Gastrocnemius medialis (tissue), 4 donors: Measurements from ENCODE around the gene CDH4. TPM values are rescaled to one million over a fixed set of nuclear protein-coding genes. Genes with fewer than 3 reads are reported as not detected.

Experiments used
- ATAC-seq, 2 donors: fragments of 150-250 bp; one replicate each; pipeline ENCODE4 v1.9.1; 2016
- DNase-seq, 2 donors: peaks; one replicate each; pipeline ENCODE4 v3.0.0-alpha.2; 2019
- H3K27ac ChIP-seq, 4 donors: fragments of 200-600 bp; sonication (generic); 1 replicate in 1 of 4; 2 replicates in 3 of 4; pipeline ENCODE4 v1.5.1; 2016 to 2018; ENCODE audit warnings: mild to moderate bottlenecking in 2 of 4, moderate library complexity in 1 of 4
- H3K27me3 ChIP-seq, 3 donors: fragments of 200-600 bp; sonication (generic) in 2 of 3; 1 replicate in 1 of 3; 2 replicates in 2 of 3; pipeline versions ENCODE4 v1.5.1 to v1.6.0; 2016 to 2019; ENCODE audit warnings: mild to moderate bottlenecking in 1 of 3, moderate library complexity in 1 of 3
- H3K36me3 ChIP-seq, 2 donors: fragments of 200-600 bp; sonication (generic) in 1 of 2; one replicate each; pipeline ENCODE4 v1.5.1; 2017 to 2018
- H3K4me1 ChIP-seq, 2 donors: fragments of 200-600 bp; sonication (generic) in 1 of 2; one replicate each; pipeline ENCODE4 v1.5.1; 2016 to 2017; ENCODE audit warnings: mild to moderate bottlenecking in 2 of 2
- H3K4me3 ChIP-seq, 4 donors: fragments of 200-600 bp; sonication (generic) in 3 of 4; 1 replicate in 1 of 4; 2 replicates in 3 of 4; pipeline ENCODE4 v1.5.1; 2016 to 2019; ENCODE audit warnings: mild to moderate bottlenecking in 2 of 4
- H3K9me3 ChIP-seq, 3 donors: fragments of 200-600 bp; sonication (generic) in 2 of 3; 1 replicate in 1 of 3; 2 replicates in 2 of 3; pipeline ENCODE4 v1.5.1; 2016 to 2019
- CTCF ChIP-seq, 5 experiments: fragments of 450-650 bp in 3 of 5; fragments of 200-600 bp in 2 of 5; sonication (generic) in 2 of 5; IDR thresholded peaks in 4 of 5; conservative IDR thresholded peaks in 1 of 5; 1 replicate in 4 of 5; 2 replicates in 1 of 5; pipeline ENCODE4 v1.5.1; 2016 to 2019; ENCODE audit warnings: antibody characterized with exemption in 5 of 5, mild to moderate bottlenecking in 3 of 5, moderate library complexity in 3 of 5
- POLR2A ChIP-seq, 2 donors: fragments of 450-650 bp; IDR thresholded peaks; one replicate each; pipeline ENCODE4 v1.6.1; 2017; ENCODE audit warnings: antibody characterized with exemption in 2 of 2, mild to moderate bottlenecking in 2 of 2, moderate library complexity in 2 of 2
- in situ Hi-C, 4 donors: fragments of 200-750 bp; cut with MboI; loops; one replicate each; pipeline versions ENCODE4 v1.15.0 to v1.8.0; 2017; ENCODE audit warnings: low sequenced_read_pairs in 4 of 4
- intact Hi-C: fragments of 100-400 bp; cut with DNase I; formaldehyde crosslinking; loops from one replicate; pipeline ENCODE4 v1.15.1; 2023; ENCODE audit warnings: low total_unique reads
- total RNA-seq, 4 donors: library from RNA; depleted of rRNA; stranded (reverse); fragments of >200 nt; gene quantifications; one replicate each; pipeline versions ENCODE4 v1.1.0 to v1.2.3, GENCODE V29; 2016

CDH4 gene
- total RNA-seq, 4 donors from 2014 or later = 0.38 to 1.2 (median 0.86) TPM

- no peaks in the 10 kb centered on the region for H3K36me3 ChIP-seq
- in situ Hi-C loops = no loop called here
- no peak for TF ChIP-seq CTCF (IDR thresholded peaks at IDR 0.05 in 4 of 5, conservative IDR thresholded peaks at IDR 0.05 in 1 of 5)
- TF ChIP-seq POLR2A (IDR thresholded peaks at IDR 0.05) = no peak
- ATAC-seq = no peak
- intact Hi-C loops = no loop called here
- H3K9me3 ChIP-seq = peaks cover 0 to 6% (median 0%) of the 10 kb centered on the region in 3 donors
- H3K27ac ChIP-seq = no peak overlapping the region
- DNase-seq = no peak
- H3K27me3 ChIP-seq = no peaks in the 10 kb centered on the region
- no peaks in the 10 kb centered on the region for H3K4me1 ChIP-seq
- no peak overlapping the region for H3K4me3 ChIP-seq
Observed at GRCh38 chr20:61753316-61753942, 501.4 kb downstream of the CDH4 start.

- DNase-seq (no peak), ATAC-seq (no peak)
- Histone ChIP-seq H3K4me1 (no peaks in the 10 kb centered on the region), H3K4me3 (no peak overlapping the region), H3K36me3 (no peaks in the 10 kb centered on the region), H3K27me3 (no peaks in the 10 kb centered on the region), H3K27ac (no peak overlapping the region), H3K9me3 (peaks cover 0 to 6% (median 0%) of the 10 kb centered on the region in 3 donors)
- in situ Hi-C loops = no loop called here
- TF ChIP-seq CTCF (IDR thresholded peaks at IDR 0.05 in 4 of 5, conservative IDR thresholded peaks at IDR 0.05 in 1 of 5) (no peak), POLR2A (IDR thresholded peaks at IDR 0.05) (no peak)
- intact Hi-C loops = no loop called here
Observed at GRCh38 chr20:61753987-61754956, 502.2 kb downstream of the CDH4 start.

- H3K27me3 ChIP-seq = no peaks in the 10 kb centered on the region
- DNase-seq = no peak
- no peak for TF ChIP-seq POLR2A (IDR thresholded peaks at IDR 0.05)
- TF ChIP-seq CTCF (IDR thresholded peaks at IDR 0.05 in 4 of 5, conservative IDR thresholded peaks at IDR 0.05 in 1 of 5) = no peak
- intact Hi-C loops = no loop called here
- in situ Hi-C loops = no loop called here
- H3K9me3 ChIP-seq = peaks cover 0 to 6% (median 0%) of the 10 kb centered on the region in 3 donors
- H3K4me1 ChIP-seq = no peaks in the 10 kb centered on the region
- ATAC-seq = no peak
- no peak overlapping the region for H3K27ac ChIP-seq
- no peak overlapping the region for H3K4me3 ChIP-seq
- H3K36me3 ChIP-seq = no peaks in the 10 kb centered on the region
Observed at GRCh38 chr20:61754976-61755778, 503.1 kb downstream of the CDH4 start.

GRCh38 chr20:61755971-61756845, 504.1 kb downstream of the CDH4 start:
- intact Hi-C loops (no loop called here), in situ Hi-C loops (no loop called here)
- Histone ChIP-seq H3K4me3 (no peak overlapping the region), H3K36me3 (no peaks in the 10 kb centered on the region), H3K9me3 (peaks cover 0 to 2% (median 0%) of the 10 kb centered on the region in 3 donors), H3K4me1 (no peaks in the 10 kb centered on the region), H3K27ac (no peak overlapping the region), H3K27me3 (no peaks in the 10 kb centered on the region)
- ATAC-seq (no peak), DNase-seq (no peak)
- TF ChIP-seq POLR2A (IDR thresholded peaks at IDR 0.05) (no peak), CTCF (IDR thresholded peaks at IDR 0.05 in 4 of 5, conservative IDR thresholded peaks at IDR 0.05 in 1 of 5) (no peak)
